GM12865 (cell line): ENCODE data around the gene NFIC.
A peak's percentile ranks its signal among the peaks of the same experiment; 100 is the strongest.

Source experiments
- DNase-seq: peaks from one replicate; pipeline ENCODE4 v3.0.0; 2010; ENCODE audit warnings: low read depth
- H3K4me3 ChIP-seq: 2 replicates; pipeline ENCODE4 v1.5.1; 2011; ENCODE audit warnings: mild to moderate bottlenecking, low read depth, low read length, control low read depth
- CTCF ChIP-seq: IDR thresholded peaks from 2 replicates; pipeline ENCODE4 v1.5.1; 2011; ENCODE audit warnings: low read length, control low read depth, low read depth, inconsistent platforms; ENCODE audit not compliant: insufficient read depth; ENCODE audit errors: missing control alignments

NFIC gene

GRCh38 chr19:3469638-3470499 is 103.5 kb downstream of the NFIC start:
- DNase-seq: no peak
- no peak for TF ChIP-seq CTCF
- H3K4me3 ChIP-seq: no peak overlapping the region

GRCh38 chr19:3470500-3471128 is 104.2 kb downstream of the NFIC start:
- H3K4me3 ChIP-seq: no peak overlapping the region
- TF ChIP-seq CTCF: no peak
- DNase-seq: no peak

DNA sequence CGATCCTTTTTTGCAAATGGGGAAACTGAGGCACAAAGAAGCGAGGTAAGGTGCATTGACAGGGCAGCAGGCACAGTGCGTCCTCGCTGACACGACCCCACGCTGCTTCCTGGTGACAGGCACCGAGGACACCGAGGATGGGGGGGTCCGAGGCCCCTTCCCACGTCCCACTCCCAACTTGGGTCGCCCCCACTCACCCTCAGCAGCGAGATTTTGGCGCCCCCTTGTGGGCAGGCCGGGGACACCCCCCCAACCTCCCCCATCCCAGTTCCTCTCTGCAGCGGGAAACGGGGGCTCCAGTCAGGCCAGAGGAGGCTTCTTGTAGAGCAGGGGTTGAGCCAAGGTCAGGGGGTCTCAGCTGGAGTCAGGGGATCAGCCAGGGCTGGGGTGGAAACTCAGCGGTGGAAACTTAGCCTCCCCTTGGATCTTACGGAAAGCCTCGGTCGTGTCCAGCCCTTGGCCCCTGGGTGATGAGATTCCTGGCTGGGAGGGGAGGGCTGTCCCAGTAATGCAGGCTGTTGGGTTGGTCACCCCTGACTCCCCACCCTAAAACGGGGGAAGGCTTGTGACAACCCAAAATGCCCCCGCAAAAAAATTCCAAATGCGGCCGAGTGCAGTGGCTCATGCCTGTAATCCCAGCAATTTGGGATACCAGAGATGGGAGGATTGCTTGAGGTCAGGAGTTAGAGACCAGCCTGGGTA is 105.7 kb downstream of the NFIC start:
- no peak overlapping the region for H3K4me3 ChIP-seq
- TF ChIP-seq CTCF: peak; percentile 72
- DNase-seq: peak; percentile 31

- H3K4me3 ChIP-seq: no peak overlapping the region
- TF ChIP-seq CTCF: no peak
- no peak for DNase-seq
Measured at GRCh38 chr19:3474010-3474409, 107.6 kb downstream of the NFIC start.

DNA sequence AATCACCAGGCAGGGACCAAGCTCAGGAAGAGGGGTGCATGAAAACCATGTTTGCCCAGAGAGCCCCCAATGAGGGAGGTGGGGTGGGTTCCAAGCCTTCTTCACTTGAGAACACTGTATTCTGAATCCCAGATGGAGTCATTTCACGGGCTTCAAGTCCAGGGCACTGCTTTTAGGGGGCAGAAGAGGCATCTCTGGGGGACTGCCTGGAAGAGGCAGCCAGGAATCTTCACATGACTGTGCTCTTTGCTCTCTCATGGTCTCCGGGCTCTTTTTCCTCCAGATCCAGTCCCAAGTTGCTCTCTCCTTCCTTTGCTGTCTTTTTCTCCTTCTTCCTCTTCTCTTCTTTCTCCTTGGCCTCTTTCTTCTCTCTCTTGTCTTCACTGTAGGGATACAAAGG is 108.2 kb downstream of the NFIC start:
- no peak for TF ChIP-seq CTCF
- H3K4me3 ChIP-seq: no peak overlapping the region
- no peak for DNase-seq

GRCh38 chr19:3475449-3475848 is 109.1 kb downstream of the NFIC start:
- no peak for DNase-seq
- H3K4me3 ChIP-seq: no peak overlapping the region
- no peak for TF ChIP-seq CTCF
